ENCODE results near the gene TAF11.
"Not testable (repeated sequence)": the region's sequence is repeated elsewhere in the genome, so short reads cannot be mapped to it uniquely, and the experiment has no call there.

Gene TAF11

GRCh38 chr6:34906826-34907225 is 19.0 kb upstream of the TAF11 start:
- in situ Hi-C loops (cut with MboI; ENCODE audit: low sequenced_read_pairs) = no loop called here

GRCh38 chr6:34904990-34905613 is 17.3 kb upstream of the TAF11 start:
- in situ Hi-C loops (cut with MboI; ENCODE audit: low sequenced_read_pairs) = no loop called here

GRCh38 chr6:34901930-34902329 is 14.1 kb upstream of the TAF11 start:
- in situ Hi-C loops (cut with MboI; ENCODE audit: low sequenced_read_pairs) = no loop called here

GRCh38 chr6:34900321-34901031 is 12.6 kb upstream of the TAF11 start:
- in situ Hi-C loops (cut with MboI; ENCODE audit: low sequenced_read_pairs) = no loop called here

GRCh38 chr6:34899748-34900147 is 11.9 kb upstream of the TAF11 start:
- in situ Hi-C loops (cut with MboI; ENCODE audit: low sequenced_read_pairs) = not testable (repeated sequence)

GRCh38 chr6:34897716-34898115 is 9.9 kb upstream of the TAF11 start:
- in situ Hi-C loops (cut with MboI; ENCODE audit: low sequenced_read_pairs) = no loop called here

- in situ Hi-C loops (cut with MboI; ENCODE audit: low sequenced_read_pairs) = no loop called here
These were observed 9.3 kb upstream of the TAF11 start for GRCh38 chr6:34897130-34897529.

- in situ Hi-C loops (cut with MboI; ENCODE audit: low sequenced_read_pairs) = no loop called here
These were observed 6.9 kb upstream of the TAF11 start for GRCh38 chr6:34894693-34895092.

- in situ Hi-C loops (cut with MboI; ENCODE audit: low sequenced_read_pairs) = no loop called here
These were observed 3.5 kb upstream of the TAF11 start for GRCh38 chr6:34891296-34891695.

- in situ Hi-C loops (cut with MboI; ENCODE audit: low sequenced_read_pairs) = no loop called here
These were observed 2.7 kb upstream of the TAF11 start for GRCh38 chr6:34890533-34890925.

- in situ Hi-C loops (cut with MboI; ENCODE audit: low sequenced_read_pairs) = no loop called here
These were observed 1.2 kb upstream of the TAF11 start, which contains the start of gene ANKS1A for GRCh38 chr6:34888874-34889555. Gene ANKS1A, plus strand, starts transcription at chr6:34889255. Its CDS starts 148 bp downstream, at chr6:34889403.

GRCh38 chr6:34888514-34888856 is 643 bp upstream of the TAF11 start:
- in situ Hi-C loops (cut with MboI; ENCODE audit: low sequenced_read_pairs) = no loop called here

- in situ Hi-C loops (cut with MboI; ENCODE audit: low sequenced_read_pairs) = not testable (repeated sequence)
These were observed 2.0 kb downstream of the TAF11 start for GRCh38 chr6:34885837-34886236.

- in situ Hi-C loops (cut with MboI; ENCODE audit: low sequenced_read_pairs) = no loop called here
These were observed 2.8 kb downstream of the TAF11 start for GRCh38 chr6:34884996-34885395.

GRCh38 chr6:34884073-34884472 is 3.8 kb downstream of the TAF11 start:
- in situ Hi-C loops (cut with MboI; ENCODE audit: low sequenced_read_pairs) = not testable (repeated sequence)

- in situ Hi-C loops (cut with MboI; ENCODE audit: low sequenced_read_pairs) = no loop called here
These were observed 9.9 kb downstream of the TAF11 start for GRCh38 chr6:34877869-34878485.

GRCh38 chr6:34877259-34877658 is 10.6 kb downstream of the TAF11 start:
- in situ Hi-C loops (cut with MboI; ENCODE audit: low sequenced_read_pairs) = no loop called here

- in situ Hi-C loops (cut with MboI; ENCODE audit: low sequenced_read_pairs) = no loop called here
These were observed 11.4 kb downstream of the TAF11 start for GRCh38 chr6:34876472-34876871.

GRCh38 chr6:34875292-34876213 is 12.3 kb downstream of the TAF11 start:
- in situ Hi-C loops (cut with MboI; ENCODE audit: low sequenced_read_pairs) = no loop called here

- in situ Hi-C loops (cut with MboI; ENCODE audit: low sequenced_read_pairs) = no loop called here
These were observed 15.5 kb downstream of the TAF11 start for GRCh38 chr6:34872332-34872731.

GRCh38 chr6:34871853-34872252 is 16.0 kb downstream of the TAF11 start:
- in situ Hi-C loops (cut with MboI; ENCODE audit: low sequenced_read_pairs) = no loop called here
